Activated CD4-positive, alpha-beta T cell treated with anti-CD3 and anti-CD28 coated beads for 1 hour (primary cell): ENCODE results near the gene TEAD1.

ENCODE experiments used
- DNase-seq: peaks from one replicate; pipeline ENCODE4 v3.0.0-alpha.2; 2020

The TEAD1 gene

GRCh38 chr11:12715941-12716340 lies 41.7 kb downstream of the TEAD1 start:
- no peak for DNase-seq

- DNase-seq = no peak
Measured at GRCh38 chr11:12716816-12717215, 42.6 kb downstream of the TEAD1 start.

GRCh38 chr11:12717851-12718291 lies 43.6 kb downstream of the TEAD1 start:
- DNase-seq = no peak

- no peak for DNase-seq
Measured at GRCh38 chr11:12719221-12719620, 45.0 kb downstream of the TEAD1 start.

- DNase-seq = no peak
Measured at GRCh38 chr11:12721816-12722604, 47.8 kb downstream of the TEAD1 start.

- no peak for DNase-seq
Measured at GRCh38 chr11:12723421-12724300, 49.4 kb downstream of the TEAD1 start.

GRCh38 chr11:12724301-12725054 lies 50.3 kb downstream of the TEAD1 start:
- DNase-seq = no peak

GRCh38 chr11:12725055-12725862 lies 51.0 kb downstream of the TEAD1 start:
- no peak for DNase-seq

GRCh38 chr11:12725863-12726682 lies 51.9 kb downstream of the TEAD1 start:
- no peak for DNase-seq

GRCh38 chr11:12727563-12728211 lies 53.5 kb downstream of the TEAD1 start:
- DNase-seq = no peak

GRCh38 chr11:12728417-12728816 lies 54.2 kb downstream of the TEAD1 start:
- no peak for DNase-seq

- DNase-seq = no peak
Measured at GRCh38 chr11:12729941-12730340, 55.7 kb downstream of the TEAD1 start.

- no peak for DNase-seq
Measured at GRCh38 chr11:12731841-12732336, 57.7 kb downstream of the TEAD1 start.

GRCh38 chr11:12733091-12733490 lies 58.9 kb downstream of the TEAD1 start:
- no peak for DNase-seq

- no peak for DNase-seq
Measured at GRCh38 chr11:12734625-12735024, 60.4 kb downstream of the TEAD1 start.

- no peak for DNase-seq
Measured at GRCh38 chr11:12735262-12735661, 61.0 kb downstream of the TEAD1 start.

GRCh38 chr11:12737024-12737423 lies 62.8 kb downstream of the TEAD1 start:
- no peak for DNase-seq

- no peak for DNase-seq
Measured at GRCh38 chr11:12741671-12742216, 67.5 kb downstream of the TEAD1 start.

GRCh38 chr11:12743834-12744449 lies 69.7 kb downstream of the TEAD1 start:
- no peak for DNase-seq
